ENCODE measurements around the gene ZDHHC20. TPM values are rescaled to one million over a fixed set of nuclear protein-coding genes. Genes with fewer than 3 reads are reported as not detected.

Gene ZDHHC20
- total RNA-seq, 1 donor from 2014 or later, result 54.8 TPM

GRCh38 chr13:21365574-21365973 lies 93.5 kb downstream of the ZDHHC20 start:
- no peak for FAIRE-seq
- DNase-seq (ENCODE audit: low read depth), result no peak
- Histone ChIP-seq H3K36me3 (ENCODE audit: control insufficient read depth, insufficient read depth, low read length) (no peaks in the 10 kb centered on the region), H3K27me3 (ENCODE audit: control insufficient read depth, insufficient read depth, low read length) (no peaks in the 10 kb centered on the region), H3K4me3 (ENCODE audit: low read depth, low read length) (no peak overlapping the region)
- no peak for TF ChIP-seq CTCF (IDR thresholded peaks at IDR 0.05; ENCODE audit: insufficient read depth, low read length, severe bottlenecking)

GRCh38 chr13:21364916-21365315 lies 94.2 kb downstream of the ZDHHC20 start:
- Histone ChIP-seq H3K27me3 (ENCODE audit: control insufficient read depth, insufficient read depth, low read length) (no peaks in the 10 kb centered on the region), H3K36me3 (ENCODE audit: control insufficient read depth, insufficient read depth, low read length) (no peaks in the 10 kb centered on the region), H3K4me3 (ENCODE audit: low read depth, low read length) (no peak overlapping the region)
- TF ChIP-seq CTCF (IDR thresholded peaks at IDR 0.05; ENCODE audit: insufficient read depth, low read length, severe bottlenecking), result no peak
- DNase-seq (ENCODE audit: low read depth) (no peak), FAIRE-seq (no peak)

- H3K36me3 ChIP-seq (ENCODE audit: control insufficient read depth, insufficient read depth, low read length), result no peaks in the 10 kb centered on the region
- H3K27me3 ChIP-seq (ENCODE audit: control insufficient read depth, insufficient read depth, low read length), result no peaks in the 10 kb centered on the region
- DNase-seq (ENCODE audit: low read depth), result no peak
- no peak overlapping the region for H3K4me3 ChIP-seq (ENCODE audit: low read depth, low read length)
- TF ChIP-seq CTCF (IDR thresholded peaks at IDR 0.05; ENCODE audit: insufficient read depth, low read length, severe bottlenecking), result no peak
- no peak for FAIRE-seq
These were observed 94.7 kb downstream of the ZDHHC20 start for GRCh38 chr13:21364357-21364756.

GRCh38 chr13:21362741-21363140 lies 96.4 kb downstream of the ZDHHC20 start:
- TF ChIP-seq CTCF (IDR thresholded peaks at IDR 0.05; ENCODE audit: insufficient read depth, low read length, severe bottlenecking), result no peak
- Histone ChIP-seq H3K4me3 (ENCODE audit: low read depth, low read length) (no peak overlapping the region), H3K36me3 (ENCODE audit: control insufficient read depth, insufficient read depth, low read length) (no peaks in the 10 kb centered on the region), H3K27me3 (ENCODE audit: control insufficient read depth, insufficient read depth, low read length) (no peaks in the 10 kb centered on the region)
- DNase-seq (ENCODE audit: low read depth), result no peak
- FAIRE-seq, result no peak

- H3K4me3 ChIP-seq (ENCODE audit: low read depth, low read length), result no peak overlapping the region
- DNase-seq (ENCODE audit: low read depth) (no peak), FAIRE-seq (no peak)
- no peaks in the 10 kb centered on the region for H3K36me3 ChIP-seq (ENCODE audit: control insufficient read depth, insufficient read depth, low read length)
- TF ChIP-seq CTCF (IDR thresholded peaks at IDR 0.05; ENCODE audit: insufficient read depth, low read length, severe bottlenecking), result no peak
- no peaks in the 10 kb centered on the region for H3K27me3 ChIP-seq (ENCODE audit: control insufficient read depth, insufficient read depth, low read length)
These were observed 97.4 kb downstream of the ZDHHC20 start for GRCh38 chr13:21361706-21362105.

- FAIRE-seq, result peak; percentile 88
- Histone ChIP-seq H3K4me3 (ENCODE audit: low read depth, low read length) (no peak overlapping the region), H3K36me3 (ENCODE audit: control insufficient read depth, insufficient read depth, low read length) (no peaks in the 10 kb centered on the region), H3K27me3 (ENCODE audit: control insufficient read depth, insufficient read depth, low read length) (no peaks in the 10 kb centered on the region)
- DNase-seq (ENCODE audit: low read depth), result no peak
- TF ChIP-seq CTCF (IDR thresholded peaks at IDR 0.05; ENCODE audit: insufficient read depth, low read length, severe bottlenecking), result no peak
These were observed 98.0 kb downstream of the ZDHHC20 start for GRCh38 chr13:21361123-21361522.

Data from bronchial epithelial cell (primary cell).